HG02798 (cell line): ENCODE measurements around the gene ARFGAP3.

Experiments used
- ATAC-seq: cut with Tn5 transposase; IDR thresholded peaks from one replicate; pipeline ENCODE4 v1.9.1; 2021; ENCODE audit warnings: mild to moderate bottlenecking; ENCODE audit not compliant: unreplicated experiment, poor library complexity

ARFGAP3 gene

DNA sequence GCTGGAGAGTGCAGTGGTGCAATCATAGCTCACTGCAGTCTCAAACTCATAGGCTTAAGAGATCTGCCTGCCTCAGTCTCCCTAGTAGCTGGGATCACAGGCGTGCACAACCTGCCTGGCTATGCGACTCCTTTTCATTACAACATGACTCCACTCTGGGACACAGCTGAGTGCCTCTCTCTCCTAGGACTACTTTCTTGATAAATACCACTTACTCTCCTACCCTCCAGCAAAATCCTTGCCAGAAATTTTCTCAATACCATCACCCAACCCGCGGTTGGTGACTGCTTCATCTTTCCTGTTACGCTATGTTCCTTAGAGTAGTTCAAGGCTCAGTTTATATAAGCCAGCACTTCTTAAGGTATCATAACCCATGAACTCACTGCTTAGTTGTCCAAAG, 26.9 kb downstream of the ARFGAP3 start:
- ATAC-seq = no peak

DNA sequence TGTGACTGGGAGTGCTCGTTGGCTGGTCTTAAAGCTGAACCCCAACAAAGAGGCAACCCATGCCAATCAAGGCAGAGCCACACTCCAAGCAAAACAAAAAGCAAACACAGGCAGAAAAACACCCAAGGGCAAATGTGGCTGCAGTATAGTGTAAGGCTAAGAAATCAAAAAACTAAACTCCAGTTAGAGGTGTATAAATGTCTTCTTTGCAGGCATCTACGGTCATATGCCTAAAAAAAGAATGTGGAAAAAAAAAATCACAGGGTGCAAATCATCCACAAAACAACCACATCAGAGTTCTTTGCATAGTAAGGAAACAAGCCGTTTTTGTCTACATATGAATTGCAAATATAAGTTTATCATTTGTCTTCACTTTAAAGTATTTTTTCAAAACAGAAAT, 27.8 kb downstream of the ARFGAP3 start:
- no peak for ATAC-seq

DNA sequence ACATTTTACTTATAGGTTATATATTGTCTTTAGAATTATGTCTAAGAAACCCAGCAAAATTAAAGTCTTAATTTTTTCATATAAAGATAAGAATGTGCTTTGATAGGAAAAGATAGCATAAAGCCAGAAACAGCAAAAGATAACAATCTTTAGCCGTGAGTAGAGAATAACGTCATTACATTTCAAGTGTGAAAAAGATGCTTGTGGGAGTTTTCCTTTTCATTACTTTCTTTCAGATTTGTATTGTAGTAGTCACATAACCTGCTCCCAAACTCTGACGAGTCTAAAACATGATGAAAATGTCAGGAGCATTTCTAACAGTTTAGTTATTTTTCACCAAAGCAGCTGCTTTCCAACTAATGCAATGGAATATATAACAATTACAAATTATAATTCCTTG, 31.3 kb downstream of the ARFGAP3 start:
- no peak for ATAC-seq

- ATAC-seq = no peak
These were observed 35.7 kb downstream of the ARFGAP3 start for GRCh38 chr22:42821386-42821785.

- ATAC-seq = no peak
These were observed 36.9 kb downstream of the ARFGAP3 start for GRCh38 chr22:42820045-42820763.

DNA sequence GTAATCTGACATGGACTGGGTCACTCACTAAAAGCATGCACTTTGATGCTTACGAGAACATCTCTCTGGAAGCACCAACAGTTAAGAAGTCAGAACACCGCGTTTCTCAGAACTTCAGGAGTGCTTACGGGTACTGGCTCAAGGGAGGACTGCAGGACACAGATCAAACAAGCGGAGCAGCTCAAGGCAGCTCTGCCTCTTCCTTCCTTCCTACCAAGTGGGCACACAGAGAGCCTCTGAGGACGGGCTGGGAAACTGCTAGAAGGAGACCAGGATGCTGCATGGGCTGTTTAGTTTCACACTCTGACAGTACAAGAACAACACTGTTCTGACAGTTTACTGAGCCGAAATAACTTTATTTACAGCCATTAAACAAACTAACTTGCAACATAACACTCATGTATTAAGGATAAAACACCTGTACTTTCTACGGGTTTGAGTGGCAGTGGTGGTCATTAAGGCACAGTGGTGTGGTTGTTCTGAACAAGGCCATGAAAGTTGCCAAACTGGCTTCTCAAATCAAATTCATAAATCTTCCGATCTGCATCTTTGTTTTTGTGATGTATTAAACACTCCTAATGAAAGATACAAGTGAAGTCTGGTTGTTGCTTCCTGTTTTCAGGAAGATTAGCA, 37.5 kb downstream of the ARFGAP3 start:
- ATAC-seq = no peak

DNA sequence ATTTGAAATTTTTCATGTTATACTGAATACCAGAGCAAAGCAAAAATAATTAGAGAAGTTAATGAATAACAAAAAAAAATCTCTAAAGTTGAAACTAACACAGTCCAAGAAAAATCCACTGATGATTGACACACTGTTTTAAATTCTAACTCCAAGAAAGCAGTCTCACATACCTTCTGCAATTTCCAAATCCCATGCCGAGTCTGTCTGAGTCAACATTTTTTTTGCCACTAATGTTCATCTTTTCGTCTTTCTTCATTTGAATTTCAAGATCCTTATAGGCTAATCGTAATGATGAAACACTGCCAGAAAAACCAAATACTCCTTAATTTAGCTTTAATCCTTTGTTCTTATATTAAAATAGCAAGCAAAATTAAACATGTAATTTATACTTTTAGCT, 39.5 kb downstream of the ARFGAP3 start:
- no peak for ATAC-seq

DNA sequence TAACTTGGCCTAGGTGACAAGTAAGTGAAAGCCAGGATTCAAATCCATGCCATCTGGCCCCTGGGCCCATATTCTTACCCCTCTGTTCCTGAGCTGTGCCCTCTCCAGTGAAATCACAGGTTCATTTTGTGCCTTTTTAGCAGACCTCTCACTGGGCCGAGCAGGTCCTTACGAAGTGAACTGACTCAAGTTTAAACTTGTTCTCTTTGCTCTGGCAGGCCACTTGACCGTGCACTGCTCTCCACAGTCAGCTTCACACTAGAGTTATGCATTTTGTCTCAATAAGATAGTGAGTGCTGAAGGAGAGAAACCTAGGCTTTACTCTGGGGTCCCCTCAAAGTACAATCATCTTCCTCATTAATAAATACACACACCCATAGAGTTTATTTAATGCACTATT, 40.7 kb downstream of the ARFGAP3 start:
- ATAC-seq = no peak

GRCh38 chr22:42814616-42815015, 42.5 kb downstream of the ARFGAP3 start:
- no peak for ATAC-seq

GRCh38 chr22:42814215-42814614, 42.9 kb downstream of the ARFGAP3 start:
- ATAC-seq = no peak

DNA sequence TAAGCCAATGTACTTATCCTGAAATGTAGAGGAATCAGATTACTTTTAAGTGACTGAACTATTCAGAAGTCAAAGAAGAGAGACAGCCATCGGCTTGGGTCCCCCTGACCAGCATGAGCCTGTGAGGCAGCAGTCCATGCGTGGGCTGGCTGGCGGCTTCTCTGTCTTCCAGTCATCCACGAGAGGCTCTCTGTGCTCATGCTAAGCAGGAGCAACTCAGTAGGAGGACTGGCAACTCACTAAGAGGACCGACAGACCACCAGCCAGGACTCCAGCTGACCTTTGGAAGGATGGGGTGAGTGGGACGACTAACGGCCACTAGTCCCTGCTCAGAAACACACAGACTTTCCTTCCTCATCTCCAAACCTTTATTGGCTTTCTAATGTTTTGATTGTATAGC, 43.6 kb downstream of the ARFGAP3 start:
- ATAC-seq = no peak

GRCh38 chr22:42811459-42811858, 45.6 kb downstream of the ARFGAP3 start:
- no peak for ATAC-seq

GRCh38 chr22:42808521-42808920, 48.6 kb downstream of the ARFGAP3 start:
- no peak for ATAC-seq

DNA sequence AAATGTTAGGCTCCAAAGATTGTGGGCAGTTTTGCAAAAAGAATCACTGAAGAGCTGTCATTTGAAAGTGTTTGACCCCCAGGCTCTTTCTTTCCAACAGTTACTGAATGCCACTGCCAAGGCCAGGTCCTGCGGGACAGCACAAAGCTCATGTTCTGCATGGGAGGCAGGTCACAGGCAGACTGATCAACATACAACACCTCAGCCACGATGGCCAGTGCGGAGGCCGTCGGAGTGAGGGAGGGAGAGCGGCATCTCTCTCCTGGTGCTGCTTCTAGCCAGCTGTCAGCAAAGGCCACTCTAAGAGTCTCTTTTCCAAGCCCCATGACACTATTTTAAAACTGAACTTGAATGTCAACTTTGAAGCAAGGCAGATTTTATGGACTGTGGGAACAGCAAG, 49.9 kb downstream of the ARFGAP3 start:
- no peak for ATAC-seq

DNA sequence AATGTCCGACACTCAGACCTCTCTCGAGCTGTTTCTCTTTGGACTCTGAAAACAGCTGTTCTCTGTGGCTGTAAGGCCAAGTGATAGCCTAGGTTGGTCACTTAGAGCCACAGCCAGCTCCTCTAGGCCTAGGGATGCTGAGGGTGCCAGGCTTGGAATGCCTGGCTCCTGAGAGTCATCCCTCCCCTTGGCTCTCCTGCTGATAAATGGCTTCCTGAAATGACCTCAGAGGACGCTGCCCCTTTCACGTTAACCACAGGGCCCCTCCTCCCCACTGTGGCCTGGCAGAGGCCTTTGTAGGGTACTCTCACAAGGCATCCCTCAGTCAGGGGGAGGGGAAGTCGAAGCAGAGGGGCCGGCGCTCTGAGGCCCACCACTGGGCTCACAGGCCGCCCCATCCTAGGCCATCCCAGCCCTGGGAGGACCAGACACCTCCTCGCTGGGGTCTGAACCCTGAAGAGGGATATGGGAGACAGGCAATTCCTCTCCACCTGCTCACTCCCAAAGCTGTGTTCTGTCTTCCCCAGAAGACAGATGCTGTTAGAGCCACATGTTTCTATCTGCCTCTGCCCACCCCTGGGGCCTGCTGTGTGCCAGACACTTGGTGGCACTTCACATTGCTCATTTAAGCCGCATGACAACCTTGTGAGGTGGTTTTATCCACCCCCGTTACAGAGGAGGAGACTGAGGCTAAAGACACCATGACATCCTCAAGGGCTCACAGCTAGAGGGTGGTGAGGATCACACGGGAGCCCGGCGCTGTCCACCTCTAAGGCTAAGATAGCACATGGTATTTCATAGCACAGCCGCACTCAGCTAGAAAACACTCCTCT, 50.9 kb downstream of the ARFGAP3 start:
- no peak for ATAC-seq

DNA sequence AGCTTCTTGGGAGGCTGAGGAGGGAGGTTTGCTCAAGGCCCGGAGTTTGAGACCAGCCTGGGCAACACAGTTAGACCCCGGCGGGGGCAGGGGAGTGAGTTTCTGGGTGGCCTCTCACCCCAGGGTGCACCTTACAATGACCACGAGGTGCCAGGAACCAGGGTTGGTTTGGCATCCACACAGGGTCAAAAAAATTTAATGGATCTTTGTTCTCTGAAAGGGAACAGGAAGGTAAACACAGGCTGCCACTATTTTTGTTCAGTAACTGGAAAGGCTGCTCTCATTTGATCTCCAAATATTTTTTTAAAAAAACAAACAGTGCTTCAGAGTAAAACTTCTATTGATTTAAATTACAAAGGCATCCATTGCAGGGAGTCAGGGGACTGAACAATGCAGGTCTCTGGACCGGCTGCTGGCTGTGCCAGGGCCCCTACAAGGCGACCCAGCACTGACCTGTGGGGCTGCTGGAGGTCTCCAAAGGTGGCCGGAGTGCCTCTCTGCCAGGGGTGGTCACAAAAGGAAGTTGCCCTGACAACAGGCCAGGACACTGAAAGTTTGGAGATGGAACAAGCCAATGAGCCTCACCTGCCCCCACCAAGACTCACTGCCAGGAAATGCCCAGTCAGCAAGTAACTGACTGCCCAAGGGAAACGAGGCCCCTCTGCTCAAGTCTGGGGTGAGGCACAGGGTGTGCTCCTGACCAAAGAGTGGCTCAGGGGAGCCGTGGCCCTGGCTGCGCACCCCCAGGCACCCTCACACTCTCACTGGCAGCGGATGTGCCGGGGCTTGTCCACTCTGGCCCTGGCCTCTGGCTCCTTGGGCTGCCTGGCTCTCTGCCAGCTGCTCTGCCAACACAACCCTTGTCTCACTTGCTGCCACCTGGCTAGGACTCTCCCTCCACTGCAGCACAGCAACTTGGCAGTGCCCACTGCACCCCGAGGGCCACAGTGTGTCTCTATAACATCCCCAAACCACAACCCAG, 51.8 kb downstream of the ARFGAP3 start:
- no peak for ATAC-seq

DNA sequence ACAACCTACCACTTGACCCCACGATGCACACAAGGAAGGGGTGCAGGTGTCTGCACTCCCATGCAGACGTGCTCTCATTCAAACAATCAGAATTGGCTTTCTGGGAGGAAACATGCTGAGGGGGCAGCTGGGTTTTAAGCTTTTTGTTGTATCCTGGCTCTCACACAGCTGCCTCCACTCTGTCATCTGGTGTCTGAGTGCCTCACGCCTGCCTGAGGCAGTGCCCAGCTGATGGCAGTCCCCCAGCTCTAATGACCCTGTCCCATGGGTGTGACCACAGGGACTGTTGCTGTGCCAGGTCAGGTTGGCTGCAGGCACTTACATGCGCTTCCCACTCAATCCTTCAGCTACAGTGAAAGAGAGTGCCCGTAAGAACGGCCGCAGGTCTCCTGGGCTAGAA, 53.7 kb downstream of the ARFGAP3 start:
- no peak for ATAC-seq

GRCh38 chr22:42801252-42802080, 55.6 kb downstream of the ARFGAP3 start:
- no peak for ATAC-seq
